Stimulated activated CD4-positive, alpha-beta T cell treated with anti-CD3 and anti-CD28 coated beads, Interleukin-4, amount 100 ng/mL, for 48 hours (primary cell): ENCODE data around the gene PLSCR1.
"Not testable (repeated sequence)": the region's sequence is repeated elsewhere in the genome, so short reads cannot be mapped to it uniquely, and the experiment has no call there.

Source experiments
- DNase-seq, 2 donors: peaks; one replicate each; pipeline ENCODE4 v3.0.0-alpha.2; 2020; ENCODE audit warnings: low read depth in 2 of 2

Gene PLSCR1

GRCh38 chr3:146550070-146550615 lies 5.7 kb upstream of the PLSCR1 start:
- DNase-seq, result no peak

GRCh38 chr3:146547235-146547835 lies 2.9 kb upstream of the PLSCR1 start:
- DNase-seq, result no peak

GRCh38 chr3:146546366-146546965 lies 2.1 kb upstream of the PLSCR1 start:
- no peak for DNase-seq

- DNase-seq, result no peak
These were observed 622 bp upstream of the PLSCR1 start for GRCh38 chr3:146544929-146545528.

GRCh38 chr3:146543461-146544001 lies 876 bp downstream of the PLSCR1 start:
- no peak for DNase-seq

GRCh38 chr3:146542978-146543377 lies 1.4 kb downstream of the PLSCR1 start:
- DNase-seq, result no peak

- no peak for DNase-seq
These were observed 2.2 kb downstream of the PLSCR1 start for GRCh38 chr3:146542179-146542578.

GRCh38 chr3:146540978-146541377 lies 3.4 kb downstream of the PLSCR1 start:
- DNase-seq, result no peak

- no peak for DNase-seq
These were observed 4.2 kb downstream of the PLSCR1 start for GRCh38 chr3:146540236-146540635.

- no peak for DNase-seq
These were observed 5.1 kb downstream of the PLSCR1 start for GRCh38 chr3:146539315-146539714.

- no peak for DNase-seq
These were observed 6.8 kb downstream of the PLSCR1 start for GRCh38 chr3:146537603-146538002.

GRCh38 chr3:146536681-146537080 lies 7.7 kb downstream of the PLSCR1 start:
- DNase-seq, result no peak

- no peak for DNase-seq
These were observed 12.0 kb downstream of the PLSCR1 start for GRCh38 chr3:146532406-146532805.

GRCh38 chr3:146530609-146531008 lies 13.8 kb downstream of the PLSCR1 start:
- DNase-seq, result no peak

GRCh38 chr3:146529021-146529420 lies 15.4 kb downstream of the PLSCR1 start:
- no peak for DNase-seq

GRCh38 chr3:146524961-146525360 lies 19.4 kb downstream of the PLSCR1 start:
- no peak for DNase-seq

- no peak for DNase-seq
These were observed 20.9 kb downstream of the PLSCR1 start for GRCh38 chr3:146523531-146523930.

GRCh38 chr3:146522174-146523158 lies 21.9 kb downstream of the PLSCR1 start:
- not testable (repeated sequence) for DNase-seq

- DNase-seq, result no peak
These were observed 23.0 kb downstream of the PLSCR1 start for GRCh38 chr3:146521394-146521793.

- no peak for DNase-seq
These were observed 24.6 kb downstream of the PLSCR1 start for GRCh38 chr3:146519810-146520209.

- DNase-seq, result no peak
These were observed 26.5 kb downstream of the PLSCR1 start for GRCh38 chr3:146517684-146518435.
